Measurements from ENCODE around the gene CARMIL3.

CARMIL3 gene

GRCh38 chr14:24059841-24060388, 8.1 kb downstream of the CARMIL3 start:
- H3K4me3 ChIP-seq (ENCODE audit: insufficient read length, low read depth) = no peak overlapping the region
- peaks cover 8% of the 10 kb centered on the region for H3K4me1 ChIP-seq (ENCODE audit: insufficient read depth, insufficient read length)
- H3K27me3 ChIP-seq (ENCODE audit: insufficient read depth, insufficient read length) = no peaks in the 10 kb centered on the region
- H3K9ac ChIP-seq (ENCODE audit: insufficient read length, low read depth) = no peak overlapping the region
- H3K36me3 ChIP-seq (ENCODE audit: insufficient read depth, insufficient read length, low read length) = no peaks in the 10 kb centered on the region
- DNase-seq (ENCODE audit: low read depth, low spot score) = no peak
- no peaks in the 10 kb centered on the region for H3K9me3 ChIP-seq (ENCODE audit: insufficient read depth, low read length)
- TF ChIP-seq YY1 (IDR thresholded peaks at IDR 0.05; ENCODE audit: insufficient read depth, insufficient read length) = no peak
- no peak for TF ChIP-seq SUZ12 (IDR thresholded peaks at IDR 0.05; ENCODE audit: extremely low read depth, insufficient read depth, insufficient read length)
- no peak for TF ChIP-seq ZNF274 (IDR thresholded peaks at IDR 0.05; ENCODE audit: low read depth, low read length)

- Histone ChIP-seq H3K27me3 (ENCODE audit: insufficient read depth, insufficient read length) (no peaks in the 10 kb centered on the region), H3K36me3 (ENCODE audit: insufficient read depth, insufficient read length, low read length) (no peaks in the 10 kb centered on the region)
Observed at GRCh38 chr14:24060443-24060842, 8.6 kb downstream of the CARMIL3 start.

GRCh38 chr14:24060984-24061913, 9.4 kb downstream of the CARMIL3 start:
- no peaks in the 10 kb centered on the region for H3K9me3 ChIP-seq (ENCODE audit: insufficient read depth, low read length)
- H3K4me3 ChIP-seq (ENCODE audit: insufficient read length, low read depth) = no peak overlapping the region
- H3K9ac ChIP-seq (ENCODE audit: insufficient read length, low read depth) = no peak overlapping the region
- no peaks in the 10 kb centered on the region for H3K36me3 ChIP-seq (ENCODE audit: insufficient read depth, insufficient read length, low read length)
- no peak for DNase-seq (ENCODE audit: low read depth, low spot score)
- TF ChIP-seq SUZ12 (IDR thresholded peaks at IDR 0.05; ENCODE audit: extremely low read depth, insufficient read depth, insufficient read length) (no peak), YY1 (IDR thresholded peaks at IDR 0.05; ENCODE audit: insufficient read depth, insufficient read length) (no peak), ZNF274 (IDR thresholded peaks at IDR 0.05; ENCODE audit: low read depth, low read length) (no peak)
- no peaks in the 10 kb centered on the region for H3K27me3 ChIP-seq (ENCODE audit: insufficient read depth, insufficient read length)
- peaks cover 8% of the 10 kb centered on the region for H3K4me1 ChIP-seq (ENCODE audit: insufficient read depth, insufficient read length)

More at GRCh38 chr14:24060443-24060842, 8.6 kb downstream of the CARMIL3 start:
- no peak overlapping the region for H3K4me3 ChIP-seq (ENCODE audit: insufficient read length, low read depth)
- no peak for TF ChIP-seq SUZ12 (IDR thresholded peaks at IDR 0.05; ENCODE audit: extremely low read depth, insufficient read depth, insufficient read length)
- TF ChIP-seq ZNF274 (IDR thresholded peaks at IDR 0.05; ENCODE audit: low read depth, low read length) = no peak
- no peak for TF ChIP-seq YY1 (IDR thresholded peaks at IDR 0.05; ENCODE audit: insufficient read depth, insufficient read length)
- H3K4me1 ChIP-seq (ENCODE audit: insufficient read depth, insufficient read length) = peaks cover 8% of the 10 kb centered on the region
- no peak for DNase-seq (ENCODE audit: low read depth, low spot score)
- no peak overlapping the region for H3K9ac ChIP-seq (ENCODE audit: insufficient read length, low read depth)
- no peaks in the 10 kb centered on the region for H3K9me3 ChIP-seq (ENCODE audit: insufficient read depth, low read length)

- Histone ChIP-seq H3K36me3 (ENCODE audit: insufficient read depth, insufficient read length, low read length) (no peaks in the 10 kb centered on the region), H3K9me3 (ENCODE audit: insufficient read depth, low read length) (no peaks in the 10 kb centered on the region), H3K4me3 (ENCODE audit: insufficient read length, low read depth) (no peak overlapping the region), H3K27me3 (ENCODE audit: insufficient read depth, insufficient read length) (no peaks in the 10 kb centered on the region), H3K4me1 (ENCODE audit: insufficient read depth, insufficient read length) (peaks cover 8% of the 10 kb centered on the region), H3K9ac (ENCODE audit: insufficient read length, low read depth) (no peak overlapping the region)
- DNase-seq (ENCODE audit: low read depth, low spot score) = no peak
- no peak for TF ChIP-seq SUZ12 (IDR thresholded peaks at IDR 0.05; ENCODE audit: extremely low read depth, insufficient read depth, insufficient read length)
- TF ChIP-seq ZNF274 (IDR thresholded peaks at IDR 0.05; ENCODE audit: low read depth, low read length) = no peak
- no peak for TF ChIP-seq YY1 (IDR thresholded peaks at IDR 0.05; ENCODE audit: insufficient read depth, insufficient read length)
Observed at GRCh38 chr14:24062216-24062980, 10.6 kb downstream of the CARMIL3 start.

GRCh38 chr14:24063263-24063836, 11.5 kb downstream of the CARMIL3 start:
- Histone ChIP-seq H3K4me3 (ENCODE audit: insufficient read length, low read depth) (no peak overlapping the region), H3K4me1 (ENCODE audit: insufficient read depth, insufficient read length) (peaks cover 8% of the 10 kb centered on the region), H3K9me3 (ENCODE audit: insufficient read depth, low read length) (no peaks in the 10 kb centered on the region), H3K27me3 (ENCODE audit: insufficient read depth, insufficient read length) (no peaks in the 10 kb centered on the region), H3K36me3 (ENCODE audit: insufficient read depth, insufficient read length, low read length) (no peaks in the 10 kb centered on the region), H3K9ac (ENCODE audit: insufficient read length, low read depth) (no peak overlapping the region)
- no peak for DNase-seq (ENCODE audit: low read depth, low spot score)
- TF ChIP-seq SUZ12 (IDR thresholded peaks at IDR 0.05; ENCODE audit: extremely low read depth, insufficient read depth, insufficient read length) (no peak), YY1 (IDR thresholded peaks at IDR 0.05; ENCODE audit: insufficient read depth, insufficient read length) (no peak), ZNF274 (IDR thresholded peaks at IDR 0.05; ENCODE audit: low read depth, low read length) (no peak)

GRCh38 chr14:24064091-24064795, 12.4 kb downstream of the CARMIL3 start:
- Histone ChIP-seq H3K4me3 (ENCODE audit: insufficient read length, low read depth) (no peak overlapping the region), H3K4me1 (ENCODE audit: insufficient read depth, insufficient read length) (no peaks in the 10 kb centered on the region), H3K9ac (ENCODE audit: insufficient read length, low read depth) (no peak overlapping the region), H3K27me3 (ENCODE audit: insufficient read depth, insufficient read length) (no peaks in the 10 kb centered on the region), H3K36me3 (ENCODE audit: insufficient read depth, insufficient read length, low read length) (no peaks in the 10 kb centered on the region), H3K9me3 (ENCODE audit: insufficient read depth, low read length) (no peaks in the 10 kb centered on the region)
- DNase-seq (ENCODE audit: low read depth, low spot score) = no peak
- TF ChIP-seq SUZ12 (IDR thresholded peaks at IDR 0.05; ENCODE audit: extremely low read depth, insufficient read depth, insufficient read length) (no peak), YY1 (IDR thresholded peaks at IDR 0.05; ENCODE audit: insufficient read depth, insufficient read length) (no peak), ZNF274 (IDR thresholded peaks at IDR 0.05; ENCODE audit: low read depth, low read length) (no peak)
